HG03039 (cell line): ENCODE results near the gene PEX11A.
"Not testable (repeated sequence)": the region's sequence is repeated elsewhere in the genome, so short reads cannot be mapped to it uniquely, and the experiment has no call there.

ENCODE experiments used
- ATAC-seq: cut with Tn5 transposase; IDR thresholded peaks from one replicate; pipeline ENCODE4 v1.9.1; 2021; ENCODE audit warnings: mild to moderate bottlenecking, moderate library complexity; ENCODE audit not compliant: unreplicated experiment

PEX11A gene

DNA sequence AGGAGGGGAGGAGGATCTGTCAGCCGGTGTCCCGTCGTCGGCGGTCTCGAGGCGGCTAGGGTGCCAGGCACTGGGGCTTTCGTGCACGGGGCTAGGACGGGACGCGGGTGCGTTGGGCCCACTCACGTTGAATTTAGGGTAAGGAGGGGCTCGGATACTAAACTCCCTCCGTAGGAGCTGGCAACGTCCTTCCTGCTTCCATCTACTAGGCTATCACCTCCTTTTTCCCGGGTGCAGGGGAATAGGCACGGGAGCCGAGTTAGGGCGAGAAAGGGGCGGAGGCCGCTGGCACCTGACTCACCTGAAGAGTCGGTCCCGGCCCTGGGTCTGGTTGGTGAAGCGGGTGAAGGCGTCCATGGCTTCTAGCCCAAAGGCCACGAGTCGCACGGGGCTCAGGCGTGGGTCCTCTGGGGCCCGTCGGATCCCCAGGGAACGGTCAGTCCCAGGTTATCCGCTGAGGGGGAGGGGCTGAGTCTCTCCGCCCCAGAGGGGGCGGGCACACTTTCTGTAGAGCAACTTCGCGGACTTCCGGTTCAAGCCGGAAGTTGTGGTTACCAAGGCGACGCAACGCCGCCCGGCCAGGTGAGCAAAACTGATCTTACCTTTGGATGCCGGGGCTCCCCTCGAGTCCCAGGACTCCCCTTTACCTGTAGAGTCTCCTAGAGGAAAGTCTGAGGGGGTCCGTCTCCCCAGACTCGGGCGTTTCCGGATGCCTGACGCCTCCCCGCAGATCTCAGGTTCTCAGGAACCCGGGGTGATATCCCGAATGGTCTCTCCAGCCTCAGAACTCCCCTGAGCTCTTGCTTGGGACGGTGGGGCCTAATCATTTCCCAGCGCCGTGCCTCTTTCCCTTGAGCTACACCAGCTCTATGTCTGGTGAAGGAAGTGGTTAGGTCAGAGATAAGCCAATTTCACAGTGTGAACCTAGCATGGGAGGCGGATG is at the start of gene PEX11A, which contains the start of gene WDR93:
Gene PEX11A, minus strand, starts transcription at position 479 of the 943 bp plus-strand sequence. Its CDS starts 122 bp downstream, at position 357.
Gene WDR93, plus strand, starts transcription at position 536 of the 943 bp plus-strand sequence. CDS start 10,936 bp downstream, outside the sequence.
- peak; percentile 86 for ATAC-seq

- ATAC-seq = peak; percentile 51
Observed at GRCh38 chr15:89740137-89740536, 49.6 kb upstream of the PEX11A start.

DNA sequence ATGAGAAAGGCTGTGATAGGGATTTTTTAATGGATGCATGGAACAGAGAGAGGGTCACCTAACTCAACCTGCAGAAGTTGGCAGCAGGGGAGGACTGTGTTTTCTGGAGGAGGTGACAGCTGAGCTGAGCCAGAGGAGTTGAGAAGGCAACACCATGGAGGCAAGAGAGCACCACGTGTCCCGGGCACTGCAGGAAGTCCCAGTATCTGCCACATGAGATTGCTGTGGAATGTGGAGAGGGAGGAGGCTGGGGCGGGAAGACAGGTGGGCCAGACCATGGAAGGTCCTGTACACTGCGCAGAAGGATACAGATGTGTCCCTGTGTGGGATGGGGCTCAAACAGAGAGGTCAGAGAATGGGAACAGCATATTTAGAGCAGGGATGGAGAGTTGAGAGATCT is 45.2 kb upstream of the PEX11A start:
- no peak for ATAC-seq

DNA sequence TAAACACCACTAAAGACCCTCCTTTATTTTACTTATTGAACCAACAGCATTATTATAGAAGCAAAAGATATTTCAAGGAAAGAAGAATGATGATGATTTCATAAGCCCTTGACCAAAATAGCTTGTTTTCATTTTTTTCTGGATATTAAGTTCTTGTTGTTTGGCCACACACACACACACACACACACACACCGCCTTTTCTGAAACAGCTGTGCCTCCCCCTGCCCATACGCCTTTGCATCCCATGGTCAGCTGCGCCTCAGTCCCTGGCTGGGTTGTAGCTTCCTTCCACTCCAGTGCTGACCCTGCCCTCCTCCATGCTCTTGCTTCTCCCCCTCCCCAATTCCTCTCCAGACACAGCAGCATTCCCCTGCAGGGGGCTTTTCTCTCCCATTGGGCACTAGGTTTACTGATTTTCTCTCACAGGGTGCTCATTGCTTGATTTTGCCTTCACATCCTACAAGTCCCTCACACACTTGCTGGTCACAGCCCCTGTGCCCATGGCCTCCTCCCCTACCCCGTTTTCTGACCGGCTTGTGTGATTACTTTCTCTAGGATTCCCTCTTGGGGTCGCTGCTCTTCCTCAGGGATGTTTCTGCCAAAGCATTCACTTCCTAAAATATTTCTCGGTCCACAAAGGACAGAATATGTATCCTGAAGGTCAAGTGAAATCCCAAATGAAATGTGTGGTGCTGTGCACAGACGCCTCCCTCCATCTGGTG is 42.1 kb upstream of the PEX11A start:
- no peak for ATAC-seq

DNA sequence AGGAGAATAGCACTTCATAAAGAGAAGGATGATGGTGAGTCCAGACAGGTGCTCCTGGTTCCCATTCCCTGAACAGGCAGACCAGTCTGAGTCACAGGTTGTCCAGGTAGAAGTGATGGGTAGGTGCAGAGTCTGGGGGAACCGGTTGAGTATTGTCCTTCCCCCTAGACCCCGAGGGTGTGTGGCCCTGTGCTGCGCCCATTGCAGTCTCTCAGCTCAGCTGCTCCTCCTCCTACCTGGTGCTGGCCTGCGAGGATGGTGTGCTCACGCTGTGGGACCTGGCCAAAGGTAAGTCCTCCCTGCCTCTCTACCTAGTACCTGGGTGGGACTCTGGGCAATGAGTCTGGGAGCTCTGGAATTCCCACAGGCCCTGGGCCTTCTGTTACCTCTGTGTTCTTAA is 40.7 kb upstream of the PEX11A start:
- ATAC-seq = no peak

- ATAC-seq = no peak
Observed at GRCh38 chr15:89728254-89728653, 37.7 kb upstream of the PEX11A start.

GRCh38 chr15:89725064-89725463 is 34.5 kb upstream of the PEX11A start:
- ATAC-seq = no peak

DNA sequence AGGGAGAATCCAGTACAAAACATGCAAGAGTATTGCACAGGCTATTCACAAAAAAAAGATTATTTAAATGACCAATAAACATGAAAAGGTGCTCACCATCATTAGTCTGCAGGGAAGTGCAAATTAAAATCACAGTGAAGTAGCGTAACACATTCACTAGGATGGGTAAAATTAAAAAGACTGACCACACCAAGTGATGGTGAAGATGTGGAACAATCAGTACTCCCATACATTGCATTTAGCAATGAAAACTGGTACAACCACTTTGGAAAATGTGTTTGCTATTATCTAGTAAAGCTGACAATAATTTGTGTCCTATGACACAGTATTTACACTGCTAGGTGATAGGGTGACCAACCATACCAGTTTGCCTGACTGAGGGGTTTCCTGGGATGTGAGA is 34.1 kb upstream of the PEX11A start:
- ATAC-seq = no peak

DNA sequence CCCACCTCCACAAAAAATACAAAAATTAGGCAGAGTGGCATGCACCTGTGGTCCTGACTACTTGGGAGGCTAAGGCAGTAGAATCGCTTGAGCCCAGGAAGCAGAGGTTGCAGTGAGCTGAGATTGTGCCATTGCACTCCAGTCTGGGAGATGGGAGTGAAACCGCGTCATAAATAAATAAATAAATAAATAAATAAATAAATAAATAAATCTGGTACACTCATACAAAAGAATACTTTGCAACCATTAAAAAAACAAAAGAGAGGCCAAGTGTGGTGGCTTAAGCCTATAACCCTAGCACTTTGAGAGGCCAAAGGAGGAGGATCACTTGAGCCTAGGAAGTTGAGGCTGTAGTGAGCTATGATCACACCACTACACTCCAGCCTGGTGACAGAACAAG is 32.5 kb upstream of the PEX11A start:
- no peak for ATAC-seq

- no peak for ATAC-seq
Observed at GRCh38 chr15:89714775-89715174, 24.2 kb upstream of the PEX11A start.

GRCh38 chr15:89707577-89707976 is 17.0 kb upstream of the PEX11A start:
- ATAC-seq = no peak

GRCh38 chr15:89704411-89704810 is 13.9 kb upstream of the PEX11A start:
- no peak for ATAC-seq

DNA sequence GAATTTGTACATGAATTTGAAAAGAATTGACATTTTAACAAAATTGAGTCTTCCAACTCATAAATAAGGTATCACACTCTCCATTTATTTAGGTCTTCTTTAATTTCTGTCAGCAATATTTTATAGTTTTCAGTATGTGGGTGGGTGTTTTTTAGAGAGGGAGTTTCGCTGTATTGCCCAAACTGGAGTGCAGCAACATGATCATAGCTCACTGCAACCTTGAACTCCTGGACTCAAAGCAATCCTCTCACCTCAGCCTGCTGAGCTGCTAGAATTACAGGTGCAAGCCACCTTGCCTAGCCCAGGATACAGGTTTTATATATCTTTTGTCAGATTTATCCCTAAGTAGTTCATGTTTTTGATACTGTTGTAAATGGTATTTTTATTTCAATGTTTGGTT is 4.6 kb upstream of the PEX11A start:
- ATAC-seq = no peak

DNA sequence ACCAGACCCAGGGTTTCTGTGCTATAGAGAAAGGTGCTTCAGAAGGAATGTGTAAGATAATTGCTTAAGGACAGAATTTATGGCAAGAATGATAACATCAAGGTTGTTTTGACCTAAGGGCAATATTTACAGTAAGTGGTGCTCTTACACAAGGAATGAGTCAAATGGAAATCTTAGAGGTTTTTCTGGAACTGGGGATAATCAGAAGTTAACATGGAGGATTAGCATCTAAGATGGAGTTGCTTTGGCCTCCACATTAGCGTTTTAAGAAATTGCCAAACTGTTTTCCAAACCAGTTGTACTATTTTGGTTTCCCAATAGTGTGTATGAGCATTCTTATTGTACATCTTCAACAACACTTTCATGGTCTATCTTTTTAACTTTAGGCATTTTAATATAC is 3.1 kb upstream of the PEX11A start:
- ATAC-seq = no peak

DNA sequence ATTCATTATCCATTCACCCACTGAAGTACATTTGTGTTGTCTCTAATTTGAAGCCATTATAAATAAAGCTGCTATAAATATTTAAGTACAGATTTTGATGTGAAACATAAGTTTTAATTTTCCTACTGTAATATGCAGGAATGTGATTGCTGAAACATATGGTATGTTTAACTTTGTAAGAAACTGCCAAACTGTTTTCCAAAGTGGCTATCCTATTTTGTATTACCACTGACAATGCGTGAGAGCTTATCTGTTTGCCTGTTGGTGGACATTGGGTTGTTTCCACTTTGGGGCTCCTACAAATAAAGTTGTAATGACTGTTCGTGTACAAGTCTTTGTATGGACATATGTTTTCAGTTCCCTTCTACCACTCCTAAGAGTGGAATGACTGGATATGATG is 2.5 kb upstream of the PEX11A start:
- ATAC-seq = no peak

DNA sequence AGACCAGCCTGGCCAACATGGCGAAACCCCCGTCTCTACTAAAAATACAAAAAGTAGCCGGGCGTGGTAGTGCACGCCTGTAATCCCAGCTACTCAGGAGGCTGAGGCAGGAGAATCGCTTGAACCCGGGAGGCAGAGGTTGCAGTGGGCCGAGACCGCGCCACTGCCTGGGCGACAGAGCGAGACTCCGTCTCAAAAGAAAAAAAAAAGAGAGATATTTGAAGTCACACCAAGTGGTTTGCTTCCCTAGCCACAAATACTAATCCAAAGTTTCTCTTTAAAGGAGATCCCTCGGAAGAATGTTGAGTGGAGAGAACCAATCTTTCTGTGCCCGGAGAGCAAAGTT is 651 bp downstream of the PEX11A start:
- ATAC-seq = not testable (repeated sequence)

DNA sequence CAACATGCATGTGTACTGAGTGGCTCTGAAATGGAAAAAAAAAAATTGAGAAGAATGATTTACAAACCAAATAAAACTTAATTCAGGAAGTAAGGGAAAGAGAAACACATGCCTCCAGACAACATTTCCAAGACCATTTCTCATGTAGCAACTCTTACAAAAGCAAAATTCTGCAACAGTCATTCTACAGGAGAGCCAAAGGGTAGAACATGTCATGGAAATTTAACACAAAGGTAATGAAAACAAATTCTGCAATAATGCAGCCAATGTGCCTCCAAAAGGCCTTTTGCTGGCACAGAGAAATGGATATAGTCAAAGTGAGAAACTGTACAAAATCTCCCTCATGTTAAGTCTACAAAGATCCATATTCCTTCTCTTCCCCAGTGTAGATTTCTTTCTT is 4.0 kb downstream of the PEX11A start:
- ATAC-seq = no peak

DNA sequence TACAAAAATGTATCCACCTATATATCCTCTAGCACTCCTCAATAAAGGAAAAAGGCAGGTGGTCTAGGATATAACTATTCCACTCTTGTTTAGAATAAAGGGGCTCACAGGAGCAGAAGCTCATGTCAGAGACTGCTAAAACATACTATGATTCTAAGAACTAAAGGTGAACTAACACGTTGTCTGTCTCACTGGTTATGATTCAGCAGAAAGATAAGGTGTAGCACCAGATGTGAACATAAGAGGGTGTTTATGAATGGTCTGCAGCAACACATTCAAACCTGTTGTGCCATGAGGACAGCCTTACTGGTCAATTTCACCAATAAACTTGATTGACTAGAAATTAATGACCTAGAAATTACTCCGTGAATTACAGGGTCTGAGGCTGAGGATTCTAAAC is 4.6 kb downstream of the PEX11A start:
- no peak for ATAC-seq

DNA sequence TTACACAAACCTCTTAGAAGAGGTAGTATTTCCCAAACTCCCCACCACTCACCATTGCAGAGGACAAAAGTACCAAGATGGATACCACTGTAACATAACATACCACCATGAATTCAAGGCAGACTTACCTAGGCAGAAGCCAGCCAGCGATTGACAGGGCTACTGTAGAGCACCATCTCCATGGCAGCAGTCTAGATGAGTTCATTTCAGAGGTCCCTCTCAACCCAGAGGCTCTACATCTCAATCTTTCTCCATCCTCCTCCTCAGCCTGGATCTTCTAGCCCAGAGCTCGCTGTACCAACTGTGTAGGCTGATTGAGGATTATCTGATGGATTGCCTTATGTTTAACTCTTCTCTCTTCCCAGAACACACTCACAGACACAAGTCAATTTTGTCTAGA is 9.4 kb downstream of the PEX11A start:
- no peak for ATAC-seq

DNA sequence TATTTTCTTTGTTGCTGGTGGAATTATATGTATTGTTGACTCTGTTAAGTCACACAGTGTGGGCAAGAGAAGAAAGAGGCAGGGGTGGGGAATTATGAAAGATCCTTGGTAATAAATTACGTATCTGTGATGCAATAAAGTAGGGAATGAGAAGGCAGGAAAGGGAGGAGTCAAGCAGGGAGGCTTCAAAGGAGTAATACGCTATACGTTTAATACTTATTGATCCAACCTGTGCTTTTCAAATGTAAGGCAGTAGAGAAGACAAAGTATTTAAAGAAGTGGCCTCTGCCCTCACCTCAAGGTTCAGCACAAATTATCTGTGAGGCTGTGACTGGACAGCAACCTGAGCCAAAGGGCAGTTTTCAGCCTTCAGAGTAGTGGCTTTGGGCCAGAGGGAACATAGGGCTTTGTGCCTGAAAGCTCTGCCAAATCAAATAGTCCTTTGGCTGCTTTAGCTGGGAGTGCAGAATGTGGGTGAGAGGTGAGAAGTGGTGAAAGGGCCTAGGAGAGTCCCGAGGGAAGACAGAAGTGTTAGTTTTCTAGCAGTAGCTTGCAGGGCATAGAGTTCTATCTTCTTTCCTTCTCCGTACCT is 10.2 kb downstream of the PEX11A start:
- ATAC-seq = no peak

DNA sequence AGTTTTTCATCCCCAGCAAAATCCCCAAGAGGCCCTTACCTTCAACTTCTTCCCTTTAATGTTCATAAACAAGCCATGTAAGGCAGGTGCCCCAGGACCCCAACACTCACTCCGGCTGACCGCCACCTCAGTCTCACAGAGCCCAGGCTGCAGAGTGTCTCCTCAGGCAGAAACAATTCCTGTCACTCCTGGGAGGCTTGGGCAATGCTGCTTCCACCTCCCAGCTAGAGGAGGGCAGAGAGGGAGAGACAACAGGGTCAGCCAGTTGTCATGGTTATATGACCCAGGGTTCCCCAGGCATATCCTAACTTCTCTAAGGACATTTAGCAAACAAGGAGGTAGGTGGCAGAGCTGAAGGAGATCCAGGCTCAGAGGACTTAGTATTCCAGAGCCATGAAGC is 11.3 kb downstream of the PEX11A start, which contains the start of gene PLIN1:
Gene PLIN1, minus strand, starts transcription at position 156 of the 400 bp plus-strand sequence. CDS start 1,878 bp downstream, outside the sequence.
- ATAC-seq = no peak
